HG02973 (cell line): ENCODE measurements around the gene GRN.
"Not testable (repeated sequence)": the region's sequence is repeated elsewhere in the genome, so short reads cannot be mapped to it uniquely, and the experiment has no call there.

Experiments
- ATAC-seq: cut with Tn5 transposase; IDR thresholded peaks from one replicate; pipeline ENCODE4 v1.9.1; 2021; ENCODE audit warnings: moderate library complexity; ENCODE audit not compliant: unreplicated experiment

Gene GRN

GRCh38 chr17:44381810-44382305 is 36.8 kb downstream of the GRN start:
- ATAC-seq: no peak

GRCh38 chr17:44382917-44383316 is 37.8 kb downstream of the GRN start:
- ATAC-seq: no peak

- no peak for ATAC-seq
Measured at GRCh38 chr17:44383363-44383762, 38.3 kb downstream of the GRN start.

GRCh38 chr17:44383861-44384260 is 38.8 kb downstream of the GRN start:
- no peak for ATAC-seq

DNA sequence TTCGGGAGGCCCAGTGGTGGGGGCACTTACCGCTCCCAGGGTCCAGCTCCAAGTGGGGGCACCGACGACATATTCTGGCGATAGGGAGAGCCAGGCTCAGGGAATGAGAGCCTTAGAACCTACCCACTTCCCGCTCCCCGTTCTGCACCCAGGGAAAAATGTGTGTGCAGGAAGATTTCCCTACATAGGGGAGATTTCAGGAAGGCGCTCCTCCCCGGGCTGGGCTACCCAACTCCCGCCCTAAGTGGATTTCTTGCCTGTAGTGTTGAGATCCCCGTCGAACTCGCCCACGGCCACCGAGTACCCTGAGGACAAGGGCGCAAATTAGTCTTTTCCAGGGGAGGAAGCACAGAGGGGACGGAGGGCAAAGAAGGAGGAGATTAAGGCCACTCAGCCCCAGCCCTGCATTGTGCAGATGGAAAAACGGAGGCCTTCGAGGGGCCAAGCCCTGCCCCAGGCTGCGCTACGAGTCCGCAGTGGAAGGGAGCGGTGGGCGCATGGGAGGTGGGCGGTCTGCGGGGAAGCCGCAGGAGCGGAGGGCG is 39.2 kb downstream of the GRN start:
- ATAC-seq: no peak

- no peak for ATAC-seq
Measured at GRCh38 chr17:44384823-44385286, 39.8 kb downstream of the GRN start.

DNA sequence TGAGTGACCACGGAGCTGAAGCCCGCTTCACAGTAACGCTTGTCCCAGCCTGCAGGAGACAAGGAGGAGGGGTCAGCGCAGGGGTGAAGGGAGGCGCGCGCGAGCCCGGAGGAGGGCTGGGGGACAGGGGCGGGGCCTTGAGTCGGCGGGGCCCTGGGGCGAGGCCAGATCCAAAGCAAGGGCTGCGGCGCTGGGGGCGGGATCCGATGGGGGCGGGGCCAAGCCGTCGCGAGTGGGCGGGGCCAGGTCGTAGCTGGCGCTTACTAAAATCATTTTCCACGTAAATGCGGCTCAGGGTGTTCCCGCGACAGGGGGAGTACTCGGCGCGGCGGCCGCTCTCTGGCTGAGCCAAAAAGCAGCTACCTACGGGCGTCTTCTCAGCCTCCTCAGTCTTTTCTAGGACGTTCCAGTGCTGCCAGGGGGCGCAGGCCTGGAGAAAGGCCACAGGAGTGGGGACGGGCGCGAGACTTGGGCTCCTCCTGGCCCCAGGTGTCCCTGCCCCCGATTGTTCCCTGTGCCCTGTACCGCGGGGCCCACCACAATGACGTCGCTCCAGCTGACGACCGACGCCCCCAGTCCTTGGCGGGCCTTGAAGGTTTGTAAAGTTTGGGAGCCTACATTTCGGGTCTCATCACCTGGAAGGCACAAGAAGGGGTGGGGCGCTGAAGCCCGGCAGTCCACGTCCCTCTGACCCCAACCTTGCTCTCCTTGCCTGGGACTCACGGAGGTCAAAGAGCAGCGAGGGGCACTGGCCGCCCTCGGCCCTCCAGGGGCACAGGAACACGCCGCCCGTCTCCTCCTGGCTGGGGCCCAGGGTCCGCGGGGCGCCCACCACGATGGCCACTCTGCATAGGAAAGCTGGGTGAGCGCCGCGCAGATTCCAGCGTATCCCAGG is 40.4 kb downstream of the GRN start:
- peak; percentile 64 for ATAC-seq

DNA sequence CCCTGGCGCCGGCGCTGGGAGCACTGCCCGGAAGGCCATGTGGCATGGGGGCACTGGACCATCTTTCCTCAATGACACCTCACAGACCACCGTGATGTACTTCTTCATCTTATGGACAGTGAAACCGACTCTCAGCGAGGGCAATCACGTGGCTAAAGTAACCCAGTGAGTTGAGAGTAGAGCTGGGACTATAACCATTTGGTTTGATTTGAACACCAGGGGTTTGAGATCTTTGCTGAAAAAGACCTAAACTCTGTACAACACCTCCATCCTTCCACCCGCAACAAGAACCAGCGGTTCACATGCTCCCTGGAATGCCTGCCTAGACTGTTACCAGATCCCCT is 41.1 kb downstream of the GRN start:
- ATAC-seq: no peak

- ATAC-seq: no peak
Measured at GRCh38 chr17:44387804-44388203, 42.7 kb downstream of the GRN start.

GRCh38 chr17:44389281-44389680 is 44.2 kb downstream of the GRN start, which contains the start of gene ITGA2B:
ITGA2B (minus strand) TSS chr17:44389649; CDS start chr17:44389473, 176 bp downstream.
- no peak for ATAC-seq

DNA sequence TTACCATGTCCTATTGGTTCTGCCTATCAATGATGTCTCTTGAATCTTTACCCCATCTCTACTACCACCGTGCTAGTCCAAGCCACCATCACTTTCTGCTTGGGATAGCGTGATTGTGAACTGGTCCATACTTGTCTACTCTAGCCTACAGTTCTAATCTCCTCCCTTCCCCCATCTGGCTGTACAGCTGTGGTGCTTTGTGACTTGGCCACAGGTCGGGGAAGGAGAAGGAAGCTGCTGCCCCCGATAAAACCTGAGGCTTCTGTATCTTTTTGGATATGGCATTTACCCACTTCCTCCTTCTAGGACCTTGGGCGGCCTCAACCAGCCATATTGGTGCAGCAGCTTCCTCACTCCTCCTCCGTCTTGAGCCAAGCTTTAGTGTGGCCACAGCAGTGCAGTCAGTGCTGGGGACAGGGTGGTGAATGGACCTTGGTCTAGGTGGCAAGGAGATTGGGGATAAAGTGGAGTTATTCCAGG is 44.7 kb downstream of the GRN start:
- ATAC-seq: no peak

GRCh38 chr17:44390250-44390870 is 45.3 kb downstream of the GRN start:
- no peak for ATAC-seq

DNA sequence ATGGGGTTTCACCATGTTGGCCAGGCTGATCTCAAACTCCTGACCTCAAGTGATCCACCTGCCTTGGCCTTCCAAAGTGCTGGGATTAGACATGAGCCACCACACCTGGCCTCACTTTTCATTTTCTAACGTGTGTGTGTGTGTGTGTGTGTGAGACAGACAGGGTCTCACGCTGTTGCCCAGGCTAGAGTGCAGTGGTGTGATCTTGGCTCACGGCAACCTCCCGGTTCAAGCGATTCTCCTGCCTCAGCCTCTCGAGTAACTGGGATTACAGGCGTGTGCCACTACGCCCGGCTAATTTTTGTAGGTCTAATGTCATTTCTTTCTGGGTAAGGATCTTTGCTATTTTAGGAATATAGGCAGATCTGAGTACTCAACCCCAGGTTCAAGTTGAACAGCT is 49.0 kb downstream of the GRN start:
- ATAC-seq: not testable (repeated sequence)

DNA sequence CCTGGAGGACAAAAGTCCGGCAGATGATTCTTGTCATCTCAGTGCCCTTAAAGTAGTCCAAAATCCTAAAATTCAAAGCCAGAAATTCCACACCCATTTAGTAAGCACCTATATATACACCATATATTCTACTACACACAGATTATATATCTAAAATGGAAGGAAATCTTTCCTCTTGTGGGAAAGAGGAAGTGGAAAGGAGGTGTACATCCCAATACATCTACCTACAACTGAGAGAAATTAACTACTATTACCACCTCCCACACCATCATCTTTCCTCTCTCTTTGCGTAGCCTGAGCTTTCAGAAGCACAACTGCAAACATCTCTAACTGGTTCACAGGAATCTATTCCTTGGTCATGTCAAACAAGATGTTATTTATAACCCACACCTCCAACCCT is 49.7 kb downstream of the GRN start:
- ATAC-seq: no peak

DNA sequence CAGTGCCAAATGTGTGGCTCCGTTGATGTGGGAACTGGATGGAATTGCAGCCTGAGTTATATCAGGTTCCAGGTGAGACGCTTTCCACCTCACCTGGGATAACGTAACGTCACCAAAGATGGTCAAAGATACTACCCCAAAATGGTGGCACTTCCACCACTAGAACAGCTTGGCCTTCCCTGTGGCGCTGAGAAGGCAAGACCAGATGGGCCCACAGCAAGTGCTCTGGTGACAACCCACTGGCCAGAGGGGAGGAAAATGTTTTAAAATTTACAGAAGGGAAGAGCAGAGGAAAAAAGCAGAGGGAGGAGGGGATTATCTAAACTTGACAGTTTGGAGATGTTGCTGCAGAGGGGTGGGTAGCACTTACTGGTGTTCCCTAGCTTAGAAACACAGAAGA is 51.8 kb downstream of the GRN start:
- ATAC-seq: no peak

DNA sequence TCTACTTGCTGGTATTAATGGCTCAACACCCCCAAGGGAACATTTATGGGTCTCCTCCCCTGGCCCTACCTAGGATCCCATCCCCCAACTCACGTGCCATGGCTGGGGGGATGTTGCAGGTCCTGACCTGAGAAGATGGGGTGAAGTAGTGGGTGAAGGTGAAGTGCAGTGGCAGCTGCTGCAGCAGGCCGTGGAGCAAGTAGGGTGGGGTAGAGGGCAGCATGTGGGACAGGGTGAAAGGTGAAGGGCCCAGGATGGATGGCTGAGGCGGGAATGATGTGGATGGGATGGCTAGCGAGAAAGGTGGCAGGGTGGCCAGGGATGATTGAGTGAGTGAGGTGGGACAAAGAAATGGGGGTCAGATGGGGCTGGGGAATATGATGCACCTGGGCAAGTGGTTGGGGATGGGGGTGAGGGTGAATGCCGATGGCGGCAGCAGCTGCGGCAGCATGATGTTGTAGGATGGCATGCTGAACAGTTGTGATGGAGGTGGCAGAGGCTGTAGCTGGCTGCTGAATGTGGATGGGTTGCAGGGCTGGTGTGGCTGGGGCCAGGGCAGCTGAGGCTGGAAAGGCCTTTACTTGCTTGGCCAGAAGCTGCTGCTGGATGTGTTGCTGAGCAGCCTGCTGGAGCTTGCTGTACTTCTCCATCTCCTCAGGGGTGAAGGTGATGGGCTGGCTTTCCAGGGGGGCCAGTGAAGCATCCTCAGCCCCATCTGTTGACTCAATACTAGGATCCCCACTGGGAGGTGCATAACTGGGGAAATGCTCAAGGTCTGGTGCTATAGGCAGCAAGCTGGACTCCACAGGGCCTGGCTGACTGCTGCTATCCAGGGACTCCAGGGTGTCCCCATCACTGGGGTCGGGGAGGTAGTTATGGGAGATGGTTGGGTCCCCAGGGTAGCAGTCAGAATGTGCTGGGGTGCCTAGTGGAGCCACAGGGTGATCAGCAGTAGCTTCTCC is 52.7 kb downstream of the GRN start:
- no peak for ATAC-seq

DNA sequence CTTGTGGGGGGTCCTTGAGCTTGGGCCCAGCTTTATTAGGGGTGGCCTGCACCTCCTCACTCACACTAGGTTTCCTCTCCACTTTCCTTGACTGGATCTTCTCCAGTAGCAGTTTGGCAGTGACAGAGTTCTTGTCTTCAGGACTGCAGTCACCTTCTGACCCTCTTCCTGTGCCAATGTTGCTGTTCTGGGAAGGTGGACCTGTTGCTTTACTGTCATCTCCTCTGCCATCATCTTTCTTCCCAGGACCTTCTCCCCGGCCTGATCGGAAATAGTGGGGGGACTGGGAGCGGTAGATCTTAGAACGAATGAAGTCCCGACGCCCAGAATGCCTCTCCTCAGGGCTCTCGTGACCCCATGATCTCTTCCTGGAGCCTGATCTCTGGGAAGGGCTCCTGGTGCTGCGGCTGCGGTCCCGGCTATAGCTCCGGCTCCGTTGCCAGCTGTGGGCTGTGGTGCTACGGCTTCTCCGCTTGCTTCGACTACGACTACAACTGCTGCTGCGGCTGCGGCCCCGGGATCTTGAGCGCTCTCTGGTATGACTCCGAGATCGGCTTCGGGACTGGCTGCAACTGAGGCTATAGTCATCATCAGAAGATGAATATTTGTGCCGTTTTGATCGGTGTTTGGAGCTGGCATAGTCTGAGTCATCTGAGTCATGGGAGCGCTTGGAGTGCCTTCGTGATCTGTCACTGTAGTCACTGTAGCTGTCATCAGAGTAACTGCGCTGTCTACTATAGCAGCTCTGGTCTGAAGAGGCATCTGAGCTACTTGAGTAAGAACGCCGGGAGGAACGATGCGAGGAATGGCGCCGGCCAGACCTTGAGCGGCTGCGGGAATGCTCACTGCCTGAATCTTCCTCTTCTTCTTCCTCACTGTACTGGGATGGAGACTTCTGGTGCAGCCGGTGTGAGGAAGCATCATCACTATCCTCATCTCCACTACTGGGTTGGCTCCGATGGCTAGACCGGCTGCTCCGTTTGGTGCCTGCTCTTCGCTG is 53.9 kb downstream of the GRN start:
- ATAC-seq: no peak

- ATAC-seq: no peak
Measured at GRCh38 chr17:44400226-44400847, 55.2 kb downstream of the GRN start.
